Fibroblast of lung (primary cell): ENCODE measurements around the gene C4orf33. TPM values are rescaled to one million over a fixed set of nuclear protein-coding genes. Genes with fewer than 3 reads are reported as not detected.

Experiments used
- DNase-seq, 2 donors: peaks; one replicate each; pipeline versions ENCODE4 v3.0.0 to v3.0.0-alpha.2; 2010; ENCODE audit warnings: low read depth in 2 of 2
- H2AFZ ChIP-seq: 2 replicates; pipeline ENCODE4 v1.5.1; 2012; ENCODE audit warnings: low read length, control low read depth, inconsistent platforms
- H3K27ac ChIP-seq: 2 replicates; pipeline ENCODE4 v1.5.1; 2011; ENCODE audit warnings: low read length, control low read depth; ENCODE audit not compliant: insufficient read depth
- H3K27me3 ChIP-seq: 2 replicates; pipeline ENCODE4 v1.5.1; 2011; ENCODE audit warnings: mild to moderate bottlenecking, low read length; ENCODE audit not compliant: control insufficient read depth, insufficient read depth
- H3K36me3 ChIP-seq: 2 replicates; pipeline ENCODE4 v1.5.1; 2011; ENCODE audit warnings: low read length; ENCODE audit not compliant: control insufficient read depth, insufficient read depth
- H3K4me1 ChIP-seq: 2 replicates; pipeline ENCODE4 v1.5.1; 2011; ENCODE audit warnings: low read length; ENCODE audit not compliant: control insufficient read depth, insufficient read depth; ENCODE audit errors: extremely low read depth
- H3K4me2 ChIP-seq: 2 replicates; pipeline ENCODE4 v1.5.1; 2011; ENCODE audit warnings: low read length, control low read depth; ENCODE audit not compliant: insufficient read depth; ENCODE audit errors: extremely low read depth
- H3K4me3 ChIP-seq, 4 experiments: fragments of 200-600 bp in 1 of 4; sonication (generic) in 1 of 4; replicated peaks in 1 of 4; 2 replicates each; pipeline ENCODE4 v1.5.1; 2011 to 2016; ENCODE audit warnings: low read length in 4 of 4, low read depth in 3 of 4, mild to moderate bottlenecking in 3 of 4, control low read depth in 2 of 4, inconsistent platforms in 1 of 4, mixed read lengths in 1 of 4; ENCODE audit not compliant: insufficient read depth in 1 of 4; ENCODE audit errors: control extremely low read depth in 1 of 4
- H3K79me2 ChIP-seq: 2 replicates; pipeline ENCODE4 v1.5.1; 2012; ENCODE audit warnings: mild to moderate bottlenecking, low read length, inconsistent platforms; ENCODE audit not compliant: control insufficient read depth, insufficient read depth
- H3K9ac ChIP-seq: 2 replicates; pipeline ENCODE4 v1.5.1; 2011; ENCODE audit warnings: mild to moderate bottlenecking, low read length, control low read depth; ENCODE audit not compliant: insufficient read depth
- H3K9me3 ChIP-seq: 2 replicates; pipeline ENCODE4 v1.5.1; 2012; ENCODE audit warnings: low read depth, low read length; ENCODE audit not compliant: control insufficient read depth, insufficient read depth
- H4K20me1 ChIP-seq: 2 replicates; pipeline ENCODE4 v1.5.1; 2011; ENCODE audit warnings: low read length; ENCODE audit not compliant: control insufficient read depth, insufficient read depth; ENCODE audit errors: extremely low read depth
- CTCF ChIP-seq, 2 donors: IDR thresholded peaks in 1 of 2; conservative IDR thresholded peaks in 1 of 2; 1 replicate in 1 of 2; 2 replicates in 1 of 2; pipeline ENCODE4 v1.5.1; 2011 to 2012; ENCODE audit warnings: low read length in 2 of 2, control low read depth in 1 of 2, inconsistent platforms in 1 of 2, low read depth in 1 of 2, mild to moderate bottlenecking in 1 of 2
- EZH2 ChIP-seq: IDR thresholded peaks from 2 replicates; pipeline ENCODE4 v1.5.1; 2012; ENCODE audit warnings: low read length, control low read depth, mild to moderate bottlenecking; ENCODE audit errors: missing control alignments
- polyA plus RNA-seq, 2 donors: library from polyadenylated mRNA; depleted of rRNA in 1 of 2; stranded (reverse) in 1 of 2; unstranded in 1 of 2; fragments of >200 nt; gene quantifications; 2 replicates each; pipeline ENCODE4 v1.2.1, GENCODE V29; 2011 to 2012; ENCODE audit warnings: missing spikeins in 1 of 2
- total RNA-seq: library from RNA; depleted of rRNA; stranded (reverse); fragments of >200 nt; gene quantifications from 2 replicates; pipeline ENCODE4 v1.2.1, GENCODE V29; 2014

The C4orf33 gene
- total and polyA plus RNA-seq, 2 donors (not counting 1 experiment from before 2014, with no cell fraction given), result 14.0 to 16.7 TPM

GRCh38 chr4:129085472-129085871 is 10.5 kb upstream of the C4orf33 start:
- no peak for TF ChIP-seq CTCF (conservative IDR thresholded peaks at IDR 0.05 in 1 of 2, IDR thresholded peaks at IDR 0.05 in 1 of 2; ENCODE audit: low read depth in 1 of 2, low read length in 2 of 2)
- TF ChIP-seq EZH2, result no peak
- Histone ChIP-seq H3K4me3 (no peak overlapping the region), H2AFZ (no peak overlapping the region), H3K9ac (no peak overlapping the region), H3K4me2 (no peak overlapping the region), H3K27ac (no peak overlapping the region), H3K9me3 (no peaks in the 10 kb centered on the region), H3K4me1 (peaks cover under 1% of the 10 kb centered on the region), H3K79me2 (peaks cover 49% of the 10 kb centered on the region), H4K20me1 (no peaks in the 10 kb centered on the region), H3K36me3 (no peaks in the 10 kb centered on the region), H3K27me3 (no peaks in the 10 kb centered on the region)
- DNase-seq, result no peak

- TF ChIP-seq EZH2 (no peak), CTCF (conservative IDR thresholded peaks at IDR 0.05 in 1 of 2, IDR thresholded peaks at IDR 0.05 in 1 of 2; ENCODE audit: low read depth in 1 of 2, low read length in 2 of 2) (no peak)
- no peak overlapping the region for H3K4me3 ChIP-seq
Observed at GRCh38 chr4:129087516-129087915, 8.4 kb upstream of the C4orf33 start.

GRCh38 chr4:129092631-129093190 is 3.2 kb upstream of the C4orf33 start:
- H3K79me2 ChIP-seq, result peaks cover 40% of the 10 kb centered on the region
- peak overlapping the region; percentile 87 for H2AFZ ChIP-seq
- H3K4me3 ChIP-seq, result peak overlapping the region; percentile 72 to 95 (median 88)
- no peak for TF ChIP-seq EZH2
- H3K4me1 ChIP-seq, result peaks cover 3% of the 10 kb centered on the region
- H3K4me2 ChIP-seq, result peak overlapping the region; percentile 60
- no peaks in the 10 kb centered on the region for H3K36me3 ChIP-seq
- H3K9me3 ChIP-seq, result no peaks in the 10 kb centered on the region
- DNase-seq, result peak; percentile 16 to 39
- H3K9ac ChIP-seq, result peak overlapping the region; percentile 97
- H3K27ac ChIP-seq, result peak overlapping the region; percentile 99
- H3K27me3 ChIP-seq, result no peaks in the 10 kb centered on the region
- H4K20me1 ChIP-seq, result no peaks in the 10 kb centered on the region

More at GRCh38 chr4:129087516-129087915, 8.4 kb upstream of the C4orf33 start:
- Histone ChIP-seq H3K79me2 (peaks cover 69% of the 10 kb centered on the region), H3K4me2 (no peak overlapping the region), H4K20me1 (no peaks in the 10 kb centered on the region), H3K27me3 (no peaks in the 10 kb centered on the region), H3K9ac (no peak overlapping the region), H3K36me3 (no peaks in the 10 kb centered on the region), H3K4me1 (peaks cover 3% of the 10 kb centered on the region), H3K27ac (no peak overlapping the region), H2AFZ (no peak overlapping the region), H3K9me3 (no peaks in the 10 kb centered on the region)
- no peak for DNase-seq
